ENCODE data around the gene FBXL17. TPM values are rescaled to one million over a fixed set of nuclear protein-coding genes. Genes with fewer than 3 reads are reported as not detected.
A peak's percentile ranks its signal among the peaks of the same experiment; 100 is the strongest.

Gene FBXL17
- total and polyA plus RNA-seq, 2 of the 4 experiments (the other 2 are of a cell fraction) = 3.9 to 8.1 TPM

- Histone ChIP-seq H2BK20ac (ENCODE audit: low read depth, low read length) (no peak overlapping the region), H3K79me1 (ENCODE audit: low read depth in 1 of 2, low read length in 2 of 2) (no peaks in the 10 kb centered on the region), H2BK120ac (ENCODE audit: low read depth, low read length) (no peak overlapping the region), H4K20me1 (ENCODE audit: insufficient read depth, low read length) (no peaks in the 10 kb centered on the region), H2BK15ac (ENCODE audit: low read depth, low read length) (no peak overlapping the region), H3K27ac (ENCODE audit: insufficient read depth, low read length) (no peak overlapping the region), H4K5ac (ENCODE audit: low read depth, low read length) (no peak overlapping the region), H4K8ac (ENCODE audit: low read depth in 2 of 2, low read length in 2 of 2) (no peak overlapping the region), H2BK5ac (ENCODE audit: low read depth, low read length, poor library complexity, severe bottlenecking) (no peak overlapping the region), H2AFZ (replicated peaks; ENCODE audit: low read length, poor library complexity) (no peak overlapping the region), H3K4me2 (ENCODE audit: low read depth, low read length) (peak overlapping the region; percentile 22; the same call in 1 of the 2 replicates), H3K18ac (ENCODE audit: low read depth, low read length) (no peak overlapping the region), H4K91ac (ENCODE audit: insufficient read depth, low read depth, low read length) (no peak overlapping the region), H3K4me3 (ENCODE audit: insufficient read depth, low read depth, low read length) (no peak overlapping the region), H2AK5ac (ENCODE audit: low read depth, low read length) (no peak overlapping the region), H3K27me3 (ENCODE audit: control insufficient read depth, insufficient read depth, low read length) (no peaks in the 10 kb centered on the region), H3K9me1 (ENCODE audit: insufficient read depth, low read length) (no peaks in the 10 kb centered on the region), H3K4me1 (ENCODE audit: control insufficient read depth, insufficient read depth, low read length) (no peaks in the 10 kb centered on the region), H3K56ac (ENCODE audit: extremely low read depth, insufficient read depth, low read length) (no peak overlapping the region), H3K23ac (ENCODE audit: low read depth, low read length) (no peak overlapping the region), H3K9me3 (ENCODE audit: control insufficient read depth, insufficient read depth, low read length) (no peaks in the 10 kb centered on the region), H3K36me3 (ENCODE audit: control insufficient read depth, insufficient read depth, low read length) (no peaks in the 10 kb centered on the region), H3K4ac (ENCODE audit: low read depth, low read length) (no peak overlapping the region), H2AK9ac (replicated peaks; ENCODE audit: low read depth, low read length, poor library complexity) (no peak overlapping the region), H3K14ac (replicated peaks; ENCODE audit: low read depth, low read length) (no peak overlapping the region), H3K9ac (ENCODE audit: low read depth, low read length) (no peak overlapping the region)
- DNase-seq (peak; percentile 43), ATAC-seq (ENCODE audit: low read depth) (peak; percentile 32)
- BruUV-seq (replicated peaks) = no TSS peak
- WGBS, 2 experiments (ENCODE audit: extremely low coverage in 2 of 2, insufficient read length in 1 of 2) = no CpG with 5 or more reads among the region's 2 CpGs
- TF ChIP-seq BHLHE40 (IDR thresholded peaks at IDR 0.05; ENCODE audit: low read depth, low read length) (no peak), MAZ (IDR thresholded peaks at IDR 0.05; ENCODE audit: borderline replicate concordance, low read depth, low read length) (no peak), MAFK (IDR thresholded peaks at IDR 0.05; ENCODE audit: low read depth, low read length) (0 out of 2 replicates have a peak, but pooled peaks have one; percentile 11), CHD1 (IDR thresholded peaks at IDR 0.05; ENCODE audit: low read depth, low read length) (no peak), FOS (IDR thresholded peaks at IDR 0.05; ENCODE audit: low read depth, low read length) (no peak), CEBPB (IDR thresholded peaks at IDR 0.05; ENCODE audit: low read depth, low read length) (peak; percentile 57; the same call in 1 of the 2 replicates)
- TF ChIP-seq, protein P1, sequence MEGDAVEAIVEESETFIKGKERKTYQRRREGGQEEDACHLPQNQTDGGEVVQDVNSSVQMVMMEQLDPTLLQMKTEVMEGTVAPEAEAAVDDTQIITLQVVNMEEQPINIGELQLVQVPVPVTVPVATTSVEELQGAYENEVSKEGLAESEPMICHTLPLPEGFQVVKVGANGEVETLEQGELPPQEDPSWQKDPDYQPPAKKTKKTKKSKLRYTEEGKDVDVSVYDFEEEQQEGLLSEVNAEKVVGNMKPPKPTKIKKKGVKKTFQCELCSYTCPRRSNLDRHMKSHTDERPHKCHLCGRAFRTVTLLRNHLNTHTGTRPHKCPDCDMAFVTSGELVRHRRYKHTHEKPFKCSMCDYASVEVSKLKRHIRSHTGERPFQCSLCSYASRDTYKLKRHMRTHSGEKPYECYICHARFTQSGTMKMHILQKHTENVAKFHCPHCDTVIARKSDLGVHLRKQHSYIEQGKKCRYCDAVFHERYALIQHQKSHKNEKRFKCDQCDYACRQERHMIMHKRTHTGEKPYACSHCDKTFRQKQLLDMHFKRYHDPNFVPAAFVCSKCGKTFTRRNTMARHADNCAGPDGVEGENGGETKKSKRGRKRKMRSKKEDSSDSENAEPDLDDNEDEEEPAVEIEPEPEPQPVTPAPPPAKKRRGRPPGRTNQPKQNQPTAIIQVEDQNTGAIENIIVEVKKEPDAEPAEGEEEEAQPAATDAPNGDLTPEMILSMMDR (conservative IDR thresholded peaks at IDR 0.05; ENCODE audit: low read depth, low read length) = no peak
- TF ChIP-seq, protein P2, sequence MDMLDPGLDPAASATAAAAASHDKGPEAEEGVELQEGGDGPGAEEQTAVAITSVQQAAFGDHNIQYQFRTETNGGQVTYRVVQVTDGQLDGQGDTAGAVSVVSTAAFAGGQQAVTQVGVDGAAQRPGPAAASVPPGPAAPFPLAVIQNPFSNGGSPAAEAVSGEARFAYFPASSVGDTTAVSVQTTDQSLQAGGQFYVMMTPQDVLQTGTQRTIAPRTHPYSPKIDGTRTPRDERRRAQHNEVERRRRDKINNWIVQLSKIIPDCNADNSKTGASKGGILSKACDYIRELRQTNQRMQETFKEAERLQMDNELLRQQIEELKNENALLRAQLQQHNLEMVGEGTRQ (IDR thresholded peaks at IDR 0.05; ENCODE audit: low read depth, low read length) = no peak
- in situ Hi-C loops (cut with MboI; ENCODE audit: low sequenced_read_pairs) (no loop called here), dilution Hi-C loops (cut with HindIII; ENCODE audit: low sequenced_read_pairs, unreplicated experiment) (no loop called here), intact Hi-C loops (cut with micrococcal nuclease) (no loop called here)
- ChIA-PET CTCF (no interaction called here), POLR2A (ENCODE audit: unreplicated experiment) (no interaction called here)
Measured at GRCh38 chr5:108295578-108296368, 86.1 kb downstream of the FBXL17 start.

All from IMR-90 (cell line).